ENCODE results near the gene TMEM132A.

TMEM132A gene

DNA sequence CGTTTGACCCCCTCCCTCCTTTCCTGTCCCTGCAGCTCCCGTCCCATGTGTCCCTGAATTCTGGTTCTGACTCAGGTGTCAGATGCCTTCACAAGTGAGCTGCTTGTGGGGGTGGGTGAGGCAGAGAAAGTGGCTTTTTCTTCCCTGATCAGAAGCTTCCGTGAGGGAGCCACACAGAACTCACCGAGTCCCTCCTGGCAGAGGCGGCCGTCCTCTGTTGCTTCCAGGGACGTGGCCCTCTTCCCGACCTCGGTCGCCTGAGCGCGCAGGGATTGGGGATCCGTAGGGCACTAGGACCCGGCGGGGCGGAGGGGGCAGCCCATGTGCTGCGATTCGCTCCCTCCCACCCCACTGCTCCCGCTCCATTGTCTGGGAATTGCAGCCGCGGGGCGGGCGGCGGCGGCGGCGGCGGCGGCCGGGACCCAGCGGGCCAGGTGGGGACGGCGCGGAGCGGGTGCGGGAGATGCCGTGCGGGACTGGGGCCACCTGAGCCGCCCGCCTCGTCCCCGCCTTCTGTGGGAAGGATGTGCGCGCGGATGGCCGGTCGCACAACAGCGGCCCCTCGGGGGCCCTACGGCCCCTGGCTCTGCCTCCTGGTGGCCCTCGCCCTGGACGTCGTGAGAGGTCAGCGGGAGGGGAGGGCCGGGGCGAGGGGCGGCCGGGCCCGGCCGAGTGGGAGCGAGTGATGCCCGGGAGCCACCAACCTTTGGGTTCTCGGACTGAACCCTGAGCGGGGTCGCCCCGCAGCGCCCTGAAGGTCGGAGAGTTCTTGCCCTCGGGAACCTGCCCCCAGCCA, at the start of gene TMEM132A:
TSS of gene TMEM132A (plus strand) at position 351 of the 796 bp plus-strand sequence. CDS start at position 525, 174 bp downstream.
- peak; percentile 7 for DNase-seq

GRCh38 chr11:60875366-60876167, 48.7 kb upstream of the TMEM132A start:
- no peak for DNase-seq

DNA sequence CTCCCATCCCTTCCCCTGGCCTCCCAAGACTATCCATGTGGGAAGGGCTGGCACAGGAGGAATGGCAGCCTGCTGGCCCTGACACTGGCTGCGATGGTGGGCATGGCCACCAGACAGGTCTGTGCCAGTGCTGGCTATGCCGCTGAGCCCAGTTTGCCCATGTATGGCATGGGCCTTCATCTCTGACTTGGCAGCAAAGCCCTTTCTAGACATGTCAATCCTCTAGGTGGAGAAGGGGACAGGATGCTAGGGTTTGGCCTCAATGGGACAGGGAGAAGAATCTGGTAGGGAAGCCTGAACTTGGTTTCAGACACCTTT, 48.1 kb upstream of the TMEM132A start:
- no peak for DNase-seq

GRCh38 chr11:60878245-60879101, 45.8 kb upstream of the TMEM132A start:
- no peak for DNase-seq

DNA sequence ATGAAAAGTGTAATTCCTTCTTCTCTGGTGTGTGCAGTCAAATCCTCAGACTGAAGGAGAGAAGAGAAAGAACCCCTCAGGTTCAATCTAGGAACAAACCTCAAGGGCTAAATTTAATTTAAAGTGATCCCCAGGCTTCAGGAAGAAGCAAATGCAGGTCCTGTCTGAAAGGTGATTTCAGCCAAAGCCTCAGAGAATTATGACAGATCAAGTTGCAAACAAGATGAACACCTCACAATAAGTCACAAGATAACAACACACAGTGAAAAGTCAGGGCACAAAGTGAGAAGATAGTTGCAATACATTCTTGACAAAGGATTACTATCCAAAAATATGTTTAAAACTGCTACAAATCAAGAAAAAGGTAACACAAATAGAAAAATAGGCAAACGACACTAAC, 45.2 kb upstream of the TMEM132A start:
- DNase-seq: no peak

GRCh38 chr11:60879971-60880588, 44.2 kb upstream of the TMEM132A start:
- DNase-seq: no peak

DNA sequence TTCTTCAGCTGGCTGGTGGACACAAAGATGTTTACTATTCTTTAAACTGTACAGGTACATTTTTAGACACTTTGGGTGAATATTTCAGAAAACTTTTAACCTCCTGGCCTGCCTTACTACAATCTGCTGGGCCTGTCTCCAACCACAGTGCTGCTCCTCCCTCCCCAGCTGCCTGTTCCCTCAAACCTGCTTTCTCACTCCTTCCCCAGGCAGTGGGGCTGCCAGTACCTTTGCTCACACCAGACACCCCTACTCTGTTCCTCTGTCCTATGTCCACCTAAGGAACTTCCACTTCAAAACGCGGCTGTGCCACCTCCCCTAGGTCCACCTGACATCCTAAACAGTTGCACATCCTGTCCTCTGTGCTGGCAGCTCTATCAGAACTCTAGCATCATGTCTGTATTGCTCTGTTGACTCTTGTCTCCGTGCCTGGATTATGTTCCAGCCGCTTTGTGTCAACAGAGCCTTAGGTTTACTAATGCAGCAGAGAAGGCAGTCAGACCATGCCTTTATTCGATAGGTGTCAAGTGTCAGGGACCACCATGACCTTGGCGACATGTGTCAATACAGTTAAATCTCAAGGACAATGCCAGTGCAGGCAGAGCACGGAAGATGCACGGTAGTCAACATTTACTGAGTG, 43.5 kb upstream of the TMEM132A start:
- no peak for DNase-seq

GRCh38 chr11:60887556-60887955, 36.7 kb upstream of the TMEM132A start:
- DNase-seq: peak; percentile 63

GRCh38 chr11:60889869-60890311, 34.4 kb upstream of the TMEM132A start:
- DNase-seq: peak; percentile 18

DNA sequence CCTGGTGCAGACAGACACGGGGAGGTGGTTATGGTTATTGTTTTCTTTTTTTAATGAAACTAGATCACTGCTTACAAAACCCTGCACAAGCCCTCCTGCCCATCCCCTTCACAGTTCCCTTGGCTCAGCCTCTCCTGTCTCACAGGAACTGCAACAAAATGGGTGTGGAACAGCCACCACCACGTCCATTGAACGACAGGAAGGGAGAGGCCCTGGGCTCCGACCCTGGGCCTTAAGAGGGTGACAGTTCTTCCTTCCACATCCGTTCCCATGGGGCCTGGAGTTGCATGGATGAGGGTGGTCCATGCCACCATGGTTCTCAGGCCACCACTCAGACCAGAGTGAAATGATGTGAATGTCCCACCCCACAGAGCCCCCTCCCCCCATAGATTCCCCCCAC, 33.6 kb upstream of the TMEM132A start:
- no peak for DNase-seq

DNA sequence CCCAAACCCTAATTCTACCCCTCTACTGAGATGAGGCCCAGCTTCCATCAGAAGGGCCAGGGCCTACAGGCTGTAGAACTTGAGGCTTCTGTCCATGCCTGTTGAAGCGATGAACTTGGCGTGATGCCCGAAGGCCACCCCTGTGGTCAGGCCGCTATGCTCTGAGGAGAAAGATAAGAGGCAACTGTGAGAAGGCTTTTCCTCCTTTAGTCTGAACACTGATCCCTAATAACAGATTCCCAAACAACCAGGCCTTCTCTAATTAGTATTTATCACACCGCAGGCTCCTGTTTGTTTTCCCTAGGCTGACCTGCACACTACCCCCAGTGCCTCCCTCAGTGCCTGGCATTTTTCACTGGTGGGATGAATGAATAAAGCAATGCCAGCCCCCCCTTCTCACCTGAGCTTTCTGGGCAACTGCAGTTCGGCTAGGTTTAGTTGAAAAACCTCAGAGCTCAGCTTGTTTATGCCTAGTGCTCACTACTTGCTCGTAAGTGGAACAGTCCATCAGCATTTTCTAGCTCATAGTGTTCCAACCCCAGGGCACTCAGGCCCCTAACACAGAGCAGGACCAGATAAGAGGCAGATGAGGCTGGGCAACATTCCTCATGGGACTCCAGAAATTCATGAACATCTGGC, 33.0 kb upstream of the TMEM132A start:
- DNase-seq: peak; percentile 95

DNA sequence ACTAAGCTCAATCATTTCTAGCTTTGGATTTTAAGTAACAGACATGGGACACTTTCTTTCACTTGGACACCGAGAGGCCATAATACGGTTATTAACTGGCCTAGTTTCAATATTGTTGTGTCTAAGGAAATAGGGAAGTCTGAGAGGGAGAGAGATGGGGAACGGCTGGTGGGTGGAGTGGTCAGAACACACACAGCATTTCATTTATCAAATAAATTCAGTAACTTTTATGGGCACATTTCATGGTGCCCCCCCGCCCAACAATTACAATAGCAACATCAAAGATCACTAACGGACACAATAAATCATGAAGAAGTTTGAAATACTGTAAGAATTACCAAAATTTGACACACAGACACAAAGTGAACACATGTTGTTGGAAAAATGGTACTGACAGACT, 28.6 kb upstream of the TMEM132A start:
- no peak for DNase-seq

DNA sequence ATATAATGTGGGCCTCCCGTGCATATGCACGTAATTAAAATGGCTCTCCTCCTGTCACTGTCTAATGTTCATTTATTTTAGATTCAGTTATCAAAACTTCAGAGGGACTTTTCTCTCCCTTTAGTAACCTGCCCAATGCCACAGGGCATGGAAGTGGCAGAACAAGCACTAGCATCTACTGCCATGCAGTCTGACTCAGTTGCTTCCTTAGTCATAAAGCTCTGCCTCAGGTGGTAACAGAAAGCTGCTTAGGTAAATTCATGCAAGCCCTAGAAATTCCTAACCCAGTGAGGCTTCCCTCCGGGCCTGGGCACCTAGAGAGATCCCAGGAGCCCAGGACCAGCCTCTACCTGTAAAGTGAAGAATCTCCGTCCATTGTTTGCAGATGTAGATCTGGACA, 26.8 kb upstream of the TMEM132A start:
- DNase-seq: no peak

DNA sequence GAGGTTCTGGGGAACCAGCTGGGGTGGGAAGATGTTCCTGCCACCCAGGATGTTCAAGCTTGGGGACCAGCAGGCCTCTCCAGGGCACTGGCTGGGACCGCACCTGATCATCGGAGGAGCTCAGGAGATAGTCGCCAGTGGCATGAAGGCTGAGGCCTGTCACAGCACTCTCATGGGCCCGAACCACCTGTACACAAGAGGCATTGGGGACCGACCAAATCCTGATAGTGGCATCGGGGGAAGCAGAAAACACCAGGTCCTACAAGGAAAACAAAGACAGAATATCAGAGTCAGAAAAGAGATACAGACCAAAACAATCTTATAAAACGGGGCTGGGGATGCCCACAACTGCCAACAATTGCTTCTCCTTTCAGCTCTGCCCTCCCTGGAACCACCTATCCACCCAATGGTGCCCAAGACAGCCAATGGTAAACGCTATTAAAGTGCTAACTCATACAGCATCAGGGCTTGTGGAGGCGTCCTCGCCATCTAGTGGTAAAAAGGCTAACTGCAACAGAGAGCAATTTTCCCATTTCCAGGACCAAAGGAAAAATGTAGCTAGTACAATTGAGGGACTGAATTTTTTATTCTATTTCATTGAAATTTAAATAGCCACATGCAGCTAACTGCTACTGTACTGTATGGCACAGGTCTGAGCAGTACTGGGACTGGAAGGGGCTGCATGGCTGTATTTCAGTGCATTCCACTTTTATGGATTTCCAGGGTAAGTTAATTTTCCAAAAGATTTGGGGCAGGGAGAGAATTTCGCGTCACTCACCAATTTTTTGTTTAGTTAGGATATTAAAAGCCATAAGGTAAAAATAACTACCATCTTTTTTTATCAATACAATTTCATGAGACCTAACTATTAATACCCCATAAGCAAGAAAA, 25.0 kb upstream of the TMEM132A start:
- DNase-seq: peak; percentile 76

DNA sequence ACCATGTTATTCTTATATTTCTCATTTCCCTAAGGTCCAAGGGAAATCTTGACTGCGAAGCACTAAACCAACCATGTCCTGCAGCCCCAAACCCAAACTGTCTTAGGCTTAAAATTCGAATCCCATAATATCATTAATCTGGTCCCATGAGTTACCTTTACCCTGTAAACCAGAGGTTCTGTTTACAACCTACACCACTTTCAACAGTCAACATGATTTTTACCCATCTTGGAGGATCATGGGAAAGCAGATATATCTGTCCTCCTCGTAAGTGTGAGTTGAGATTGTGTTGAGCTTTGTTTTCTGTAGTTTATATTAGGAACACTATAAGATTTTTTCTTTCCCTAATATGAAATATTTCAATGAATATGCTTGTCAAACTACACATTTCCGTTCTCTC, 24.3 kb upstream of the TMEM132A start:
- DNase-seq: no peak

- no peak for DNase-seq
Measured at GRCh38 chr11:60900673-60901404, 23.4 kb upstream of the TMEM132A start.

DNA sequence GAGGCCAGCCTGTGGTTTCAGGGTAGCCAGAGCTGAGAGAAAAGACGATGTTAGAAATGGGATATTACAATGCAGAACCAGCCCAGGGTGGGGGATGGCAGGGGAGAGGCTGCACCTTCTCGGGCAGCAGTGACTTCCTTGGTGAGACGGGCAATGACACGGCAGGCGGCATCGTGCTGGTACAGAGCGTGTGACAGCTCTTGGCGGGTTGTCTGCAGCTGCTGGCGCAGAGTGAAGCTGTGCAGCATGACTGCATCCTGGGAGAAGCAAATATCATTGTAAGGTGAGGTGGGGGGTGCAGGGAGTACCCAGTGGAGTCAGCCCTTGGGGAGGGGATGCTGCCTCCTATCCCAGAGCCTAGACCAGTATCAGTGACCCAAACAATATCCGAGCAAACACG, 21.6 kb upstream of the TMEM132A start:
- no peak for DNase-seq

GRCh38 chr11:60905047-60905446, 19.2 kb upstream of the TMEM132A start:
- DNase-seq: no peak

- DNase-seq: peak; percentile 53
Measured at GRCh38 chr11:60905551-60906113, 18.6 kb upstream of the TMEM132A start.
